GM13977 (cell line): Measurements from ENCODE around the gene MCTP2.

ENCODE experiments used
- DNase-seq: peaks from one replicate; pipeline ENCODE4 v3.0.0; 2012; ENCODE audit warnings: low spot score
- CTCF ChIP-seq: IDR thresholded peaks from 2 replicates; pipeline ENCODE4 v1.5.1; 2012; ENCODE audit warnings: mild to moderate bottlenecking, control low read depth; ENCODE audit not compliant: insufficient read depth; ENCODE audit errors: extremely low read depth, missing control alignments
- in situ Hi-C: fragments of 300-500 bp; cut with MboI; formaldehyde crosslinking; loops from one replicate; pipeline ENCODE4 v1.12.0; 2022; ENCODE audit warnings: low sequenced_read_pairs, low pct_unique_long_range_greater_than_20kb, mixed read lengths, inconsistent platforms; ENCODE audit not compliant: unreplicated experiment

MCTP2 gene

DNA sequence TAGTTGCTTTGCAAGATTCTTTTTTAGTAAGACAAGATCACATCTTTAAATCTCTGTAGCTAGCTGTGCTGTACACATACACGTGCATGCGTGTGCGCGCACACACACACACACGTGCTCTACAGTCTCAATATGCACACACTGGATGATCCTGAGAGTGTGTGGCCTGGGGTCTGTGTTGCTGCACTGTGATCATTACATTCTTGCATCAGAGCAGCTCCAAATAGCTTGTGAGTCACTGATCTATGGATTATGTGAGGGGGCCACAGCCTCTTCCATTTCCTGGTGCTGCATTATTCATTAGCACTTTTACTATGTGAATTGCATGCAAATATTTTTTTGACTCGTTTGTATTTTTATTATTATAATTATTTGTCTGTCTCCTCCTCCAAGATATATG is 34.6 kb downstream of the MCTP2 start:
- DNase-seq = no peak
- in situ Hi-C loops = no loop called here
- TF ChIP-seq CTCF = no peak

- in situ Hi-C loops = no loop called here
- TF ChIP-seq CTCF = no peak
- DNase-seq = no peak
Measured at GRCh38 chr15:94266789-94267188, 35.4 kb downstream of the MCTP2 start.

- no peak for DNase-seq
- in situ Hi-C loops = no loop called here
- TF ChIP-seq CTCF = no peak
Measured at GRCh38 chr15:94269954-94270353, 38.6 kb downstream of the MCTP2 start.

GRCh38 chr15:94270570-94270969 is 39.2 kb downstream of the MCTP2 start:
- in situ Hi-C loops = no loop called here
- TF ChIP-seq CTCF = no peak
- no peak for DNase-seq

DNA sequence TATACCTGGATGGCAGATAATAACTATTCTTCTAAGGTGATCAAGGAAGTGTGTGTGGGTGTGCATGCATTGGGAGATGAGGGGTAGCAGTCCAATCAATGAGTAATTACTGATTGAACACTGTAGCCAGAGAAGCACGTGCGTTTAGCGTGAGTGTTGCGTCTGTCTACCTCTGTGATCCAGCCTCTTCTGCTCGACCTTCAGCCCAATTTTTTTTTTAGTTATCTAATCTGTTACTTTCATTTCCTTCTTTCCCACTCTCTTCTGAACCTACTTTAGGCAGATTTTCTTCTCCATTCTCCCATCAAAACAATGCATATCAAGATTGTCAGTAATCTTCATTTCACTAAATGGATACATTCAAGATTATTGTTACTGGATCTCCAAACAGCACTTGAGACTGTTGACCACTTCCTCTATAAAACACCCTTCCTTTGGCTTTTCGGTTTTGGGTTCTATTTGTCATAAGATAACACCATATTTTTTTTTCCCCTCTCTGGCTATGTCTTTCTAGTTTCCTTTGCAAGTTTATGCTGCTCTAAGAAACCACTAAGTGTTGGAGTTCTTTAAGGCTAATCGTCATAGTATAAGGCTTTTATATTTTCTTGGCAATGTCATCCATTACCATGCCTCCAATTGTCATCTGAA is 41.0 kb downstream of the MCTP2 start:
- in situ Hi-C loops = no loop called here
- no peak for TF ChIP-seq CTCF
- no peak for DNase-seq

- in situ Hi-C loops = no loop called here
- DNase-seq = no peak
- no peak for TF ChIP-seq CTCF
Measured at GRCh38 chr15:94273826-94274225, 42.5 kb downstream of the MCTP2 start.
